ENCODE results near the gene FN1. TPM values are rescaled to one million over a fixed set of nuclear protein-coding genes. Genes with fewer than 3 reads are reported as not detected.

Gene FN1
- total and polyA plus RNA-seq, 11 donors = 100 to 1,418 (median 343) TPM

DNA sequence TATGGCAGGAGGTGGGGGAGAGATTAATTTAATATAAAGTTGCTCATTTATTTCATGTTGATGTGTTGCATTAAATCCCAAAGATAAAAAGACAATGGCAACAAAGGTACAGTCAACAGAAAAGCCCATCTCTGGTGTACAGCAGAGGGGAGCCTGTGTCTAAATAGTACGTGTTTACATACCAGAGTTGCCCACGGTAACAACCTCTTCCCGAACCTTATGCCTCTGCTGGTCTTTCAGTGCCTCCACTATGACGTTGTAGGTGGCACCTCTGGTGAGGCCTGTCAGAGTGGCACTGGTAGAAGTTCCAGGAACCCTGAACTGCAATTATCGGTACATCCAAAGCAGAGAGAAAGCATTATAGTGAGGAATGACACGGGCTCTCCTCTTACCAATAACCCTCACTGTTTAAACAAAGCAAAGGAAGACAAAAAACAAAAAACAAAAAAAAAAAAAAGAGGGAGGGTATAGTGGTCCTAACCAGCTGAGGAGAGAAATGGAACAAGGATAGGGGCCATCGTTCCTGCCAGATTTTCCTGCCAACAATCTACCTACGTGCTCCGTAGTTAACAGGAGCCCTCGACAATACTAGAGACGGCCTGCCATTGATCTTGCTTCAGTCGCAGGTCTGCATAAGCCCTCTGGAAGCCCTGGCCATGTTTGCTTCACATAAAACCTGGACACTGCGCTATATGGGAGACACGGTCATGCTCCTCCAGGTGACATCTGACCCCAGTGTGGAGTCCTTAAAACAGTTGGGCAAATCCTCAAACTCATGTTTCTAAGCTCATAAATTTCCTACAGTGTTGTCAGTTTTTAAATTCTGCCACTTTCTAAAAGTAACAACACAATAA is 65.5 kb downstream of the FN1 start:
- 78 to 86% (median 85%) methylated on average over 14 of the region's 14 CpGs for WGBS, 4 donors
- Histone ChIP-seq H3K4me1 (no peaks in the 10 kb centered on the region), H3K9me3 (no peaks in the 10 kb centered on the region), H3K36me3 (peaks cover 0 to 100% (median 91%) of the 10 kb centered on the region in 9 donors), H3K4me3 (no peak overlapping the region), H3K27ac (no peak overlapping the region), H3K27me3 (no peaks in the 10 kb centered on the region)
- intact Hi-C loops (cut with DNase I) = no loop called here
- ATAC-seq = peak in 1 of 4 donors; percentile 16
- no peak for DNase-seq
- TF ChIP-seq POLR2A (IDR thresholded peaks at IDR 0.05) = no peak

DNA sequence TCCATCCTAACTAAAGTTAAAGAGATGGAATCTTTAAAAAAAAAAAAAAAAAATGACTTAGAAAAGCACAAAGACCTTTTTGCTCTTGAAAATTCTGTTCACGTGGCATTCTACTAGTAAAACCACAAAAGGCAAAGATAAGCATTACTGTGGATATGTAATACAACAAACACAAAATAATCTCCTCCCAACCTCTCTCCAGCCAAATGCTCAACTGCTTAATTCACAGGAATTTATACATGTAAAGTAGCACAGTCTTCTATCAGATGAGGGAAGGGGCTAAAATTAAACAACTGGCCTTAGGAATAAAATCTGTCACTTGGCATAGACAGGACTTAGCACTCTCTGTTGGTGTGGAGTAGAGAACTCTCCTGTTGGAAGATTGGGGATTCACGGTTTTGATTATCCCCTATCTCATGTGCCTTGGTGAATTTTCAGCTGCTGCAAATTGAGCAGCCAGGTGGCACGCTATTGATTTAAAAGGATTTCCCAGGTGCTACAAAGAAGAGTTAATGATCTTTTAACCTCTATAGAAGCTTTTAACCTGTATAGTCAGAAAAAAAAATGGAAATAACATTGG is 66.6 kb downstream of the FN1 start:
- H3K4me3 ChIP-seq = no peak overlapping the region
- intact Hi-C loops (cut with DNase I) = no loop called here
- DNase-seq (no peak), ATAC-seq (no peak)
- 74 to 84% (median 79%) methylated on average over 3 of the region's 3 CpGs for WGBS, 4 donors
- no peak overlapping the region for H3K27ac ChIP-seq
- H3K4me1 ChIP-seq = no peaks in the 10 kb centered on the region
- peaks cover 0 to 100% (median 91%) of the 10 kb centered on the region in 9 donors for H3K36me3 ChIP-seq
- H3K27me3 ChIP-seq = no peaks in the 10 kb centered on the region
- no peaks in the 10 kb centered on the region for H3K9me3 ChIP-seq
- TF ChIP-seq, protein P1, sequence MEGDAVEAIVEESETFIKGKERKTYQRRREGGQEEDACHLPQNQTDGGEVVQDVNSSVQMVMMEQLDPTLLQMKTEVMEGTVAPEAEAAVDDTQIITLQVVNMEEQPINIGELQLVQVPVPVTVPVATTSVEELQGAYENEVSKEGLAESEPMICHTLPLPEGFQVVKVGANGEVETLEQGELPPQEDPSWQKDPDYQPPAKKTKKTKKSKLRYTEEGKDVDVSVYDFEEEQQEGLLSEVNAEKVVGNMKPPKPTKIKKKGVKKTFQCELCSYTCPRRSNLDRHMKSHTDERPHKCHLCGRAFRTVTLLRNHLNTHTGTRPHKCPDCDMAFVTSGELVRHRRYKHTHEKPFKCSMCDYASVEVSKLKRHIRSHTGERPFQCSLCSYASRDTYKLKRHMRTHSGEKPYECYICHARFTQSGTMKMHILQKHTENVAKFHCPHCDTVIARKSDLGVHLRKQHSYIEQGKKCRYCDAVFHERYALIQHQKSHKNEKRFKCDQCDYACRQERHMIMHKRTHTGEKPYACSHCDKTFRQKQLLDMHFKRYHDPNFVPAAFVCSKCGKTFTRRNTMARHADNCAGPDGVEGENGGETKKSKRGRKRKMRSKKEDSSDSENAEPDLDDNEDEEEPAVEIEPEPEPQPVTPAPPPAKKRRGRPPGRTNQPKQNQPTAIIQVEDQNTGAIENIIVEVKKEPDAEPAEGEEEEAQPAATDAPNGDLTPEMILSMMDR (IDR thresholded peaks at IDR 0.05) = no peak
- no peak for TF ChIP-seq POLR2A (IDR thresholded peaks at IDR 0.05)

GRCh38 chr2:215368493-215368809 is 67.4 kb downstream of the FN1 start:
- TF ChIP-seq POLR2A (IDR thresholded peaks at IDR 0.05) = no peak
- TF ChIP-seq, protein P1 (IDR thresholded peaks at IDR 0.05) = no peak
- no peaks in the 10 kb centered on the region for H3K4me1 ChIP-seq
- no peaks in the 10 kb centered on the region for H3K9me3 ChIP-seq
- H3K36me3 ChIP-seq = peaks cover 0 to 100% (median 91%) of the 10 kb centered on the region in 9 donors
- H3K27me3 ChIP-seq = no peaks in the 10 kb centered on the region
- intact Hi-C loops (cut with DNase I) = no loop called here
- ATAC-seq (no peak), DNase-seq (no peak)
- no peak overlapping the region for H3K4me3 ChIP-seq
- no peak overlapping the region for H3K27ac ChIP-seq

- H3K4me1 ChIP-seq = no peaks in the 10 kb centered on the region
- no peaks in the 10 kb centered on the region for H3K9me3 ChIP-seq
- H3K36me3 ChIP-seq = peaks cover 0 to 100% (median 91%) of the 10 kb centered on the region in 9 donors
- intact Hi-C loops (cut with DNase I) = no loop called here
- H3K27ac ChIP-seq = no peak overlapping the region
- H3K27me3 ChIP-seq = no peaks in the 10 kb centered on the region
- DNase-seq = no peak
- TF ChIP-seq, protein P1 (IDR thresholded peaks at IDR 0.05) = no peak
- TF ChIP-seq POLR2A (IDR thresholded peaks at IDR 0.05) = no peak
- no peak overlapping the region for H3K4me3 ChIP-seq
- WGBS, 4 donors = 88 to 93% (median 90%) methylated on average over 11 of the region's 11 CpGs
- ATAC-seq = no peak
Measured at GRCh38 chr2:215367662-215368492, 68.0 kb downstream of the FN1 start.
